Effector memory CD4-positive, alpha-beta T cell (primary cell): Measurements from ENCODE around the gene ARL2BP.
"Not testable (repeated sequence)": the region's sequence is repeated elsewhere in the genome, so short reads cannot be mapped to it uniquely, and the experiment has no call there.

Source experiments
- DNase-seq, 3 donors: peaks; one replicate each; pipeline ENCODE4 v3.0.0-alpha.2; 2020
- H3K27ac ChIP-seq: 2 replicates; pipeline ENCODE4 v1.7.0; 2013; ENCODE audit warnings: mild to moderate bottlenecking, low read length, moderate library complexity; ENCODE audit not compliant: insufficient read depth, poor library complexity, severe bottlenecking
- H3K27me3 ChIP-seq: replicated peaks from 2 replicates; pipeline ENCODE4 v1.7.0; 2013; ENCODE audit warnings: mild to moderate bottlenecking, low read length; ENCODE audit not compliant: insufficient read depth, control insufficient read depth, poor library complexity, severe bottlenecking
- H3K36me3 ChIP-seq: 2 replicates; pipeline ENCODE4 v1.7.0; 2013; ENCODE audit warnings: mild to moderate bottlenecking, low read length, moderate library complexity; ENCODE audit not compliant: control insufficient read depth, insufficient read depth
- H3K4me1 ChIP-seq: 2 replicates; pipeline ENCODE4 v1.7.0; 2013; ENCODE audit warnings: low read length, mild to moderate bottlenecking; ENCODE audit not compliant: control insufficient read depth, insufficient read depth, poor library complexity, severe bottlenecking
- H3K4me3 ChIP-seq: 2 replicates; pipeline ENCODE4 v1.7.0; 2013; ENCODE audit warnings: low read length, low read depth, mild to moderate bottlenecking; ENCODE audit not compliant: insufficient read depth, poor library complexity, severe bottlenecking
- H3K9me3 ChIP-seq: 2 replicates; pipeline ENCODE4 v1.7.0; 2013; ENCODE audit warnings: mild to moderate bottlenecking, low read length, moderate library complexity; ENCODE audit not compliant: control insufficient read depth

The ARL2BP gene

GRCh38 chr16:57262841-57263540 lies 17.9 kb downstream of the ARL2BP start:
- peaks cover 20% of the 10 kb centered on the region for H3K4me1 ChIP-seq
- no peak overlapping the region for H3K27ac ChIP-seq
- no peak overlapping the region for H3K4me3 ChIP-seq
- no peaks in the 10 kb centered on the region for H3K36me3 ChIP-seq
- no peak for DNase-seq
- no peaks in the 10 kb centered on the region for H3K9me3 ChIP-seq
- no peaks in the 10 kb centered on the region for H3K27me3 ChIP-seq

- Histone ChIP-seq H3K36me3 (no peaks in the 10 kb centered on the region), H3K9me3 (no peaks in the 10 kb centered on the region), H3K27me3 (no peaks in the 10 kb centered on the region), H3K4me3 (no peak overlapping the region), H3K27ac (no peak overlapping the region), H3K4me1 (peaks cover 23% of the 10 kb centered on the region)
- no peak for DNase-seq
These were observed 18.7 kb downstream of the ARL2BP start for GRCh38 chr16:57263541-57264351.

GRCh38 chr16:57264381-57264780 lies 19.3 kb downstream of the ARL2BP start:
- H3K36me3 ChIP-seq: no peaks in the 10 kb centered on the region

GRCh38 chr16:57264950-57265371 lies 19.9 kb downstream of the ARL2BP start:
- peaks cover 23% of the 10 kb centered on the region for H3K4me1 ChIP-seq
- H3K9me3 ChIP-seq: no peaks in the 10 kb centered on the region
- peak overlapping the region; percentile 8 for H3K27ac ChIP-seq
- no peak overlapping the region for H3K4me3 ChIP-seq
- no peaks in the 10 kb centered on the region for H3K36me3 ChIP-seq
- H3K27me3 ChIP-seq: no peaks in the 10 kb centered on the region
- no peak for DNase-seq

More at GRCh38 chr16:57264381-57264780, 19.3 kb downstream of the ARL2BP start:
- Histone ChIP-seq H3K4me1 (peaks cover 23% of the 10 kb centered on the region), H3K4me3 (no peak overlapping the region), H3K27me3 (no peaks in the 10 kb centered on the region), H3K9me3 (no peaks in the 10 kb centered on the region), H3K27ac (no peak overlapping the region)
- no peak for DNase-seq

- H3K27me3 ChIP-seq: no peaks in the 10 kb centered on the region
- no peaks in the 10 kb centered on the region for H3K9me3 ChIP-seq
- H3K4me1 ChIP-seq: peaks cover 20% of the 10 kb centered on the region
- no peak overlapping the region for H3K4me3 ChIP-seq
- peak overlapping the region; percentile 44 for H3K27ac ChIP-seq
- H3K36me3 ChIP-seq: no peaks in the 10 kb centered on the region
- no peak for DNase-seq
These were observed 20.9 kb downstream of the ARL2BP start for GRCh38 chr16:57265850-57266530.

GRCh38 chr16:57266531-57267260 lies 21.6 kb downstream of the ARL2BP start:
- H3K27ac ChIP-seq: peak overlapping the region; percentile 44
- H3K9me3 ChIP-seq: no peaks in the 10 kb centered on the region
- peak in 1 of 3 donors; percentile 8 for DNase-seq
- H3K27me3 ChIP-seq: no peaks in the 10 kb centered on the region
- H3K4me1 ChIP-seq: peaks cover 20% of the 10 kb centered on the region
- no peaks in the 10 kb centered on the region for H3K36me3 ChIP-seq
- no peak overlapping the region for H3K4me3 ChIP-seq

GRCh38 chr16:57267343-57267742 lies 22.3 kb downstream of the ARL2BP start:
- H3K9me3 ChIP-seq, H3K4me3 ChIP-seq, H3K27me3 ChIP-seq, DNase-seq, H3K36me3 ChIP-seq: not testable (repeated sequence)
- Histone ChIP-seq H3K4me1 (peaks cover 20% of the 10 kb centered on the region), H3K27ac (peak overlapping the region; percentile 44)

- no peak for DNase-seq
- Histone ChIP-seq H3K36me3 (no peaks in the 10 kb centered on the region), H3K27me3 (no peaks in the 10 kb centered on the region), H3K4me1 (peaks cover 20% of the 10 kb centered on the region), H3K4me3 (no peak overlapping the region), H3K27ac (no peak overlapping the region), H3K9me3 (no peaks in the 10 kb centered on the region)
These were observed 24.0 kb downstream of the ARL2BP start for GRCh38 chr16:57268804-57269800.
